IPS DF 4.7 (cell line): ENCODE data around the gene KRT33B.

Experiments
- DNase-seq: peaks from one replicate; pipeline ENCODE4 v3.0.0-alpha.2; 2013; ENCODE audit warnings: low spot score; ENCODE audit errors: extremely low read depth

Gene KRT33B

GRCh38 chr17:41325611-41326010 lies 44.0 kb downstream of the KRT33B start:
- DNase-seq: no peak

- no peak for DNase-seq
Measured at GRCh38 chr17:41325126-41325525, 44.5 kb downstream of the KRT33B start.

- no peak for DNase-seq
Measured at GRCh38 chr17:41324180-41325075, 45.2 kb downstream of the KRT33B start.

GRCh38 chr17:41322903-41323895 lies 46.4 kb downstream of the KRT33B start:
- no peak for DNase-seq

GRCh38 chr17:41322094-41322902 lies 47.3 kb downstream of the KRT33B start:
- no peak for DNase-seq

- DNase-seq: no peak
Measured at GRCh38 chr17:41318231-41318630, 51.4 kb downstream of the KRT33B start.

DNA sequence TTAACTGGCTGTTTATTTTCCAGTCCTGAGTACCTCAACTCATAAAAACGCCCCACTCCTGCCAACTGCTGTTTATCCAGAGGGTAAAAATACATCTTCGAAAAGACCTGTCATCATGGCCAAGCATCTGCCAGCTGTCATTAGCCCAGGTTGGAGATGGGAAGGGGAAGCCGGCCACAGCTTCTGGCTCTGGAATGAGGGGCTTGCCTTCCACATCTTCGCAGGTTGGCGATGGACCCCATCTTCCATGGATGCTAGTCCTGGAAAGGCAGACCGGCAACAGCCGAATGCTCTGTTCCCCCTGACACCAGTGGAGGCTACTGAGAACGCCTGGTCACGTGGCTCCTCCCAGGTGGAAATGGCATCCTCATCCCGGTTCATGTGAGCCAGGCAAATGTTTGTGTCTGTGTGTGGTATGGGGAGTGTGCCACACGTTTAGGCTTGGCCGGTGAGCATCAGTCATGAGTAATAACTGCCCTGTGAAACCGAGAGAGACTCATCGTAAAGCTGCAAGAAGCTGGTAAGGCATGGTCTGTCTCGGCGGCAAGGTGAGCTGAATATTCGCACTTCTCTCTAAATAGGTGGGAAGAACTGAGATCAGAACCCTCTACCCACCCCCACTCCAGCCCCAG lies 53.7 kb downstream of the KRT33B start:
- no peak for DNase-seq

GRCh38 chr17:41315204-41315794 lies 54.3 kb downstream of the KRT33B start, which contains the start of gene KRTAP17-1:
KRTAP17-1 (minus strand) TSS chr17:41315710; CDS start chr17:41315650, 60 bp downstream.
- DNase-seq: no peak
